RPMI7951 (cell line): Measurements from ENCODE around the gene WDR37. TPM values are rescaled to one million over a fixed set of nuclear protein-coding genes. Genes with fewer than 3 reads are reported as not detected.
"Not testable (repeated sequence)": the region's sequence is repeated elsewhere in the genome, so short reads cannot be mapped to it uniquely, and the experiment has no call there.

Experiments
- DNase-seq: peaks from one replicate; pipeline ENCODE4 v3.0.0-alpha.2; 2012; ENCODE audit warnings: low read depth
- total RNA-seq: library from RNA; depleted of rRNA; stranded (reverse); fragments of >200 nt; shearing (Covaris generic); gene quantifications from 2 replicates; pipeline ENCODE4 v1.2.3, GENCODE V29; 2014; rRNA removed

The WDR37 gene
- total RNA-seq, result 13.5 and 14.1 TPM in 2 replicates

- peak; percentile 93 for DNase-seq
These were observed at the start of gene WDR37 for GRCh38 chr10:1056326-1057105. WDR37 (plus strand) TSS chr10:1056385; CDS start chr10:1072156, 15,771 bp downstream.

- DNase-seq, result no peak
These were observed 49.6 kb upstream of the WDR37 start for GRCh38 chr10:1006573-1006972.

DNA sequence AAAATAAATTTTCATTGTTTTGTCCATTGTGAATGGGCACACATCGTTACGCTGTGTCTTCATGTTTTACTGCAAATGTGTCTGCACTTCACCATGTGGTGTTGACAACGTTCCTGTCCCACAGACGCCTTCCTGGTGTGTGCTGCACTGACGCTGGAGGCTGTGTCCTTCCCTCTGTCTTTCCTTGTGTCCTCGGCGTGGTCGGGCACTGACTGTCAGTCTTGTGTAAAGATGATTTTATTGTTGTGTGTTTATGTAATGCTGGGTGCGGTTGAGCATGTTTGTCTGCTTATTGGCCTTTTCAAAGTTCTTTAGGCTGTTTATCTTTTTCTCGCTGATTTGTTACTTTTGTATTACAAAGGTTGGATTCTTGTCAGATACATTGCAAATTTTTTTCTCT, 48.6 kb upstream of the WDR37 start:
- DNase-seq, result no peak

DNA sequence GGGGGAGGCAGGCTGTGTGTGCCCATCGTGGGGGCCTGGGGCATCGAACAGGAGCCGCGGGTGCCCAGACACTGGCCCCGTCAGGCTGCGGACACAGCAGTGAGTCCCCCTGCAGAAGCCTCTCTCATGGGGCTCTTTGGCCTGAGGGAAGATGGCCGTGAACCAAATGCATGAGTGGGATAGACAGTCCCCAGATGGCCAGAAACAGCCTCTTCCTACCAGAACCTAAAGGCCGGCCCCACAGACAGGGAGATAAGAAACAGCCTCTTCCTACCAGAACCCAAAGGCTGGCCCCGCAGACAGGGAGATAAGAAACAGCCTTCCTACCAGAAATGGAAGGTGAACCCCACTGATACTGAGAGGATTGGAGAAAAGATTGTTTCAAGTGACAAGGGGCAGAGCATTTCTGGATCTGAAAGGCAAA, 47.1 kb upstream of the WDR37 start:
- DNase-seq, result no peak

GRCh38 chr10:1009947-1010346, 46.2 kb upstream of the WDR37 start:
- DNase-seq, result not testable (repeated sequence)

DNA sequence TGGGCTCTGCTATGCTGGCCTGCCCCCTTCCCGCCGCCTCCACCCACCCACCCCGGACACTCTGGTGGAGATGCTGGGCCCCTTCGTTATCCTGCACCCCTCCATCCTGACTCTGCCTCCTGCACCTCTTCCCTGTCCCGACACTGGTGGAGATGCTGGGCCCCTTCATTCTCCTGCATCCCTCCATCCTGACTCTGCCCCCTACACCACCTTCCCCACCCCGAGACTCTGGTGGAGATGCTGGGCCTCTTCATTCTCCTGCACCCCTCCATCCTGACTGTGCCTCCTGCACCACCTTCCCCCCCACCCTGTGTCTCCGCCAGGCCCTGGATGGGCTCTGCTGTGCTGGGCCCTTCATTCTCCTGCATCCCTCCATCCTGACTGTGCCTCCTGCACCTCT, 45.5 kb upstream of the WDR37 start:
- no peak for DNase-seq

DNA sequence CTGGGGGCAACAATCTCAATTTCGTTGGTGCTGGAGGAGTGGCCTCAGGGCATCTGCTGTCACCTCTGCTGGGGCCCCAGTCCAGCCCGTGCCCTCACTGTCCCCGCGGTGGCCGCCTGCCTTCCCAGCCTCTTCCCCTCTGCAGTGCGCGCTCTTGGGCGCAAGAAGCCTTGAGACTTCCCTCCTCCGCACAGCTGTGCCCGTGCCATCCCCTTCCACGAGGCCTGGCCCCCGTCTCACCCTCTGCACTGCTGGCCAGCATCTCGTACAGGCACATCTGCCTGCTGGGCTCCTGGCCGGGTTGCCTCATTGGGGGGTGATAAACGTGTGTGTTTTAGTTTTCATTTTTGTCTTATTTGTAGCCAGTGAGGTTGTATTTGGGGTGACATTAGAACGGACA, 44.5 kb upstream of the WDR37 start:
- DNase-seq, result no peak

DNA sequence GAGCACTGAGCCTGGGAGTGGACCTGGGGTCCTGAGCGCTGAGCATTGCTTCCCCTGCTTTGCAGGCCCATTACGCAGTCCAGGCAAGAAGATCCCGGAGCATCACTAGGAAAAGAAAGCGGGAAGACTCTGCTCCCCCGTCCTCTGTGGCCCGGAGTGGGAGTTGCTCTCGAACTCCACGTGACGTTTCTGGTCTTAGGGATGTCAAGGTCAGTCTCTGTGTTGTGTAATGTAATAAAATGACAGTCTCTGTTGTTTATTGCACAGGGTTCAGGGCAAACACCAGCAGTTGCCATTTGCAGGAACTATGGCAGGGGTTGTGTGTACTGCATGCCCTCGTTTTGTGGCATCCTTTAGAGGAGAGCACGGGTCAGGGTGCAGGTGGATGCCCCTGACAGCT, 40.5 kb upstream of the WDR37 start:
- no peak for DNase-seq

DNA sequence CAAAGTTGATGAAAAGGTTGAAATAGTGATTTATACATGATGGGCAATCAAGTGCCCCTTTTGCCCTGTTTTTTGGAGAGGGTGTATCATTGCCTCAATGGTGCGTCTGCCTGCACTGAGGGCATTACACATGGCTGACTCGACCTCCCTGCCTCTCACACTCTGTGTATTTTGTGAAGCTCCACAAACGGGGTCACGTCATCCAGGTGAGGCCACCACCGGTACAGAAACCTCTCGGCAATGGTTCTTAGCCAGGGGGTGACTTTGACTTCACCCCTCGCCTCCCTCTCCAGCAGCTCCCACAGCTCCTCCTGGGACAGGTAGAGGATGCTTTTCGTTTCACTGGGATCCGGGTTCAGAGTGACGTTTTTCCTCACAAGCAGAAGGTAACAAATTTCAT, 36.8 kb upstream of the WDR37 start:
- no peak for DNase-seq

- no peak for DNase-seq
These were observed 35.7 kb upstream of the WDR37 start for GRCh38 chr10:1020460-1020859.

DNA sequence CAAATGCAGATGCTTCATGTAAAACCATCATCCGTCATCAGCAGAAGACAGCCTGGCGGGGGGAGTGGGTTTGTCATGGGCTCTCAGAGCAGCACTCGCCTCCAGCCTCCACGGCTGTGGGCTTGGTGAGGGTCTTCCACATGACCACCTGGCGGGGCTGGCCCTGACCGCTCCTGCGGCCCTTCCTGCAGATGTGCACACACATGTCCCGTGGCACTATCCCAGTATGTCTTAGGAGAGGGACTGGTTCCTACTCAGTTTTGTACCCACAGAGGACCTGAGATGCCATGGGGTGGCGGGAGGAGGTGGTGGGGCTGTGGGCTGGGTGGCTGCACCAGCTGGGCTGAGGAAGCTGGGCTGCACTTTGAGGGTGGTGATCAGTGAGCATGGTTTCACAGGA, 35.2 kb upstream of the WDR37 start:
- DNase-seq, result no peak

DNA sequence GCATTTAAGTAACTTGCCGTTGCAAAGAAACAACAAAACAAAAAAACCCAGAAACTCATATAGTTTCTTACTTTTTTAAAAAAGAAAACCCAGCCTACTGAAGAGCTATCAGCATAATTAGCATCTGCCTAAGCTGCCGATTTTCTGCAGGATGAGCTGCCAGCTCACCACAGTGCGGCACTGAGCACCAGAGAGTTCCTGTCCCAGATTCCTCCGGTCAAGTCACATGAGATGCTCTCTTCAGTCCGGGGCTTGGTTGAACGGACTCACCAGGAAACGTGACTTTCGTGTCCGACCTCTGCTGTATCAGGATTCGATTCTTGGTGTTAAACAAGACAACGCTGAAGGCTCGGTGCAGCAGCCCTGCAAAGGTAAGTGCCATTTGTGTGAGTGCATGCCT, 33.8 kb upstream of the WDR37 start:
- DNase-seq, result peak; percentile 80

GRCh38 chr10:1024103-1024502, 32.1 kb upstream of the WDR37 start:
- DNase-seq, result no peak

DNA sequence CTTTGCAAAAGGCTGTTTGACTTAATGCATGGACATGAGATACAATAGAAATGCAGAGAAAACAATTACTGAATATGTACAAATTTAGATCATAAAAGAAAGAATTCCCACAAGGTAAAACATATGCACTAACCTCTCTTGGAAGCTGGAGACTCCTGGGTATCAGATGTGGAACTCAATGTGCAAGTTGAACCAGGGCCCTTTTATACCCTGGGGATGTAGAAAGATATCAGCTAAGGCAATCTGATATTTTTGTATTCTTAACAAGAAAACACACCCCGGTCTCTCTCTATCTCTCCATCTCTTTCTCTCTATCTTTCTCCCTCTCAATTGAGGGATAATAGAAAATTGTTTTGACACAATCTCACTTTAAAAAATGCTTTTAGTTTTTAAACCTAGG, 30.5 kb upstream of the WDR37 start, which contains the start of gene IDI2:
Gene IDI2, minus strand, starts transcription at position 177 of the 400 bp plus-strand sequence. CDS start 1,136 bp downstream, outside the sequence.
- no peak for DNase-seq

- no peak for DNase-seq
These were observed 29.6 kb upstream of the WDR37 start for GRCh38 chr10:1026578-1026977.

DNA sequence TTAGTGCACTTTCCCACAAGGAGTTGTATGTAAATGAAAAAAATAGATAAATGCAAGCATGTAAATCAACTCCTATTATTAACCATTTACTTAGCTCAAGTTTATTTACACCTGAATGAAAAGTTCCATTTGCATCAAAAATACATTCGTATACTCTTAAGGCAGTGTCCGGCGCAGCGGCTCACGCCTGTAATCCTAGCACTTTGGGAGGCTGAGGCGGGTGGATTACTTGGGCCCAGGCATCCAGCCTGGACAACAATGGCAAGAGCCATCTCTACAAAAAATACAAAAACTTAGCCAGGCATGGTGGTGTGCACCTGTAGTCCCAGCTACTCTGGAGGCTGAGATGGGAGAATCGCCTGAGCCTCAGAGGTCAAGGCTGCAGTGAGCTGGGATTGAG, 26.3 kb upstream of the WDR37 start:
- no peak for DNase-seq

DNA sequence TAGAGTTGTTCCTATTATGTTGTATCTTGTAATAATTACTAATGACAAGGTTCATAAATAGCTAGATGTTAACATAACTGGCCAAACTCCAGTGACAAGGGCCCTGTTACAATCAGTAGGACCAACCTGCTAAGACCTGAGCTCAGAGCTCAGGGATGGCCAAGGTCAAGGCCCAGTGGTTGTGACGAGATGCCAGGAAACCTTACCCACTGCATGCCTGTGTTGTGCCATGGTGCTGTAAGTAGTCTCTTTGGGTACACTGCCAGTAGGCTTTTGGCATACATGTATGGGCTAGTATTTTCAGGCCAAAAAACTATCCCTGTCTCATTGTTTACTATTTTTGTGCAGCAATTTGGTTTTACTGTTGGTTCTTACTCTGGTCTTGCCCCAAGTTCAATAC, 22.6 kb upstream of the WDR37 start:
- DNase-seq, result no peak

GRCh38 chr10:1034758-1035157, 21.4 kb upstream of the WDR37 start:
- DNase-seq, result peak; percentile 18

DNA sequence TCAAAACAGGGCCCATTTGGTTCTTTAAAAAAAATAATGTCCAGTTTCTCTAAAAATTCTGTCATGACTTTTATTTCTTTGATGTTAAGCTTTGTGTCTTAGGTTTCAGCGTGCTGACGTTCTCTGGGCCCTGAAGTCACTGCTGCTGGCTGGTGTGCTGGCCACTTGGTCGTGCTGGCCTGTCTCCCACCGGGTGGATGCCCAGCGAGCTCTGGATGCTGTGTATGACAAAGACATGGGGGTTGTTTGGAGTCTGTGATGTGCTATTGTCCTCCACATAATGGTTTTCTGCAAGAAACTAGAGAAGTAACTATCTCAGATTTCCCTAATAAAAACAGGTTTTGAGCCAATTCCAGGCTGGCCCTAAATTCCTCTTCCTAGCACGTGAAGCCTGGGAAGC, 21.0 kb upstream of the WDR37 start:
- DNase-seq, result no peak

GRCh38 chr10:1036341-1036791, 19.8 kb upstream of the WDR37 start:
- DNase-seq, result peak; percentile 35

- no peak for DNase-seq
These were observed 19.1 kb upstream of the WDR37 start for GRCh38 chr10:1037098-1037497.

- not testable (repeated sequence) for DNase-seq
These were observed 17.4 kb upstream of the WDR37 start for GRCh38 chr10:1038769-1039168.

GRCh38 chr10:1040133-1040532, 16.1 kb upstream of the WDR37 start:
- no peak for DNase-seq

- no peak for DNase-seq
These were observed 14.7 kb upstream of the WDR37 start for GRCh38 chr10:1041514-1041913.
